Endothelial cell of umbilical vein (primary cell): ENCODE measurements around the gene SFTA2. TPM values are rescaled to one million over a fixed set of nuclear protein-coding genes. Genes with fewer than 3 reads are reported as not detected.

Experiments
- BruUV-seq: library from RNA; stranded (reverse); fragments of 400-500 nt; replicated peaks from 2 replicates; lab custom pipeline; 2021; lab: Mats Ljungman, UMichigan
- CTCF ChIA-PET: fragments of 300-600, 350-600 bp; sonication (Branson Sonifier 250); formaldehyde crosslinking; loops from one replicate; lab custom pipeline; 2021; ENCODE audit warnings: antibody characterized with exemption, inconsistent platforms; lab: Charles Lee
- POLR2A ChIA-PET: fragments of 300-600, 350-600 bp; sonication (Branson Sonifier 250); formaldehyde crosslinking; loops from one replicate; lab custom pipeline; 2021; ENCODE audit warnings: antibody characterized with exemption, inconsistent platforms; lab: Charles Lee
- DNase-seq: peaks from one replicate; pipeline ENCODE4 v3.0.0-alpha.2; 2011; ENCODE audit warnings: low read depth, low spot score
- FAIRE-seq: peaks from 2 replicates; lab custom pipeline; 2011; peaks lifted over from hg19 to GRCh38; lab: Jason Lieb, UNC
- H2AFZ ChIP-seq: 2 replicates; pipeline ENCODE4 v1.6.0; 2012; ENCODE audit warnings: low read depth, low read length, control low read depth, inconsistent platforms
- H3K27ac ChIP-seq: 2 replicates; pipeline ENCODE4 v1.5.1; 2011; ENCODE audit warnings: low read depth, mild to moderate bottlenecking, control low read depth, low read length, moderate library complexity; ENCODE audit not compliant: insufficient read depth
- H3K27me3 ChIP-seq, 2 experiments: 2 replicates each; pipeline versions ENCODE4 v1.6.0 to v1.6.1; 2011; ENCODE audit warnings: low read length in 2 of 2, mixed read lengths in 1 of 2; ENCODE audit not compliant: control insufficient read depth in 2 of 2, insufficient read depth in 2 of 2
- H3K36me3 ChIP-seq, 2 experiments: 2 replicates in 1 of 2; 3 replicates in 1 of 2; pipeline ENCODE4 v1.5.1; 2011; ENCODE audit warnings: low read length in 2 of 2, mild to moderate bottlenecking in 1 of 2, moderate library complexity in 1 of 2; ENCODE audit not compliant: control insufficient read depth in 2 of 2, insufficient read depth in 2 of 2; ENCODE audit errors: extremely low read depth in 1 of 2
- H3K4me1 ChIP-seq: 3 replicates; pipeline ENCODE4 v1.5.1; 2011; ENCODE audit warnings: mild to moderate bottlenecking, low read length; ENCODE audit not compliant: control insufficient read depth, insufficient read depth; ENCODE audit errors: extremely low read depth
- H3K4me2 ChIP-seq: 2 replicates; pipeline ENCODE4 v1.6.1; 2011; ENCODE audit warnings: low read length, control low read depth, mixed read lengths; ENCODE audit not compliant: insufficient read depth
- H3K4me3 ChIP-seq, 3 experiments: fragments of 200-600 bp in 1 of 3; sonication (generic), shearing (Covaris generic) in 1 of 3; replicated peaks in 1 of 3; 2 replicates each; pipeline ENCODE4 v1.5.1; 2011 to 2016; ENCODE audit warnings: control low read depth in 3 of 3, low read length in 3 of 3, mild to moderate bottlenecking in 2 of 3, inconsistent platforms in 1 of 3, low read depth in 1 of 3, moderate library complexity in 1 of 3; ENCODE audit not compliant: insufficient read depth in 1 of 3
- H3K79me2 ChIP-seq: 2 replicates; pipeline ENCODE4 v1.6.0; 2012; ENCODE audit warnings: low read length, inconsistent platforms; ENCODE audit not compliant: control insufficient read depth, insufficient read depth
- H3K9ac ChIP-seq: replicated peaks from 2 replicates; pipeline ENCODE3; 2011; ENCODE audit warnings: low read length, control low read depth; ENCODE audit not compliant: insufficient read depth; ENCODE audit errors: extremely low read depth
- H3K9me1 ChIP-seq: replicated peaks from 3 replicates; pipeline ENCODE4 v1.6.0; 2011; ENCODE audit warnings: mild to moderate bottlenecking, low read length; ENCODE audit not compliant: control insufficient read depth, insufficient read depth; ENCODE audit errors: extremely low read depth
- H3K9me3 ChIP-seq: replicated peaks from 2 replicates; pipeline ENCODE4 v1.5.1; 2012; ENCODE audit warnings: low read length, inconsistent platforms; ENCODE audit not compliant: control insufficient read depth, insufficient read depth
- H4K20me1 ChIP-seq: replicated peaks from 2 replicates; pipeline ENCODE3; 2011; ENCODE audit warnings: mild to moderate bottlenecking, low read length; ENCODE audit not compliant: control insufficient read depth, insufficient read depth; ENCODE audit errors: extremely low read depth
- EZH2 ChIP-seq: IDR thresholded peaks from 2 replicates; pipeline ENCODE4 v1.6.1; 2012; ENCODE audit warnings: borderline replicate concordance, low read depth, mild to moderate bottlenecking, moderate library complexity, low read length, inconsistent platforms; ENCODE audit not compliant: severe bottlenecking
- FOS ChIP-seq: IDR thresholded peaks from 2 replicates; pipeline ENCODE4 v1.6.1; 2011; ENCODE audit warnings: mild to moderate bottlenecking, low read length, moderate library complexity, borderline replicate concordance; ENCODE audit not compliant: insufficient read depth
- GATA2 ChIP-seq: IDR thresholded peaks from 2 replicates; pipeline ENCODE4 v1.7.0; 2011; ENCODE audit warnings: low read depth, mild to moderate bottlenecking, moderate library complexity, mixed read lengths, low read length; ENCODE audit not compliant: insufficient read length, insufficient read depth
- JUN ChIP-seq: IDR thresholded peaks from 2 replicates; pipeline ENCODE4 v1.6.1; 2011; ENCODE audit warnings: borderline replicate concordance, low read depth; ENCODE audit not compliant: insufficient read length, insufficient read depth
- MYC ChIP-seq: IDR thresholded peaks from one replicate; pipeline ENCODE4 v1.6.1; 2011; ENCODE audit warnings: mild to moderate bottlenecking, low read depth, low read length
- POLR2A ChIP-seq: IDR thresholded peaks from 2 replicates; pipeline ENCODE4 v1.6.1; 2012; ENCODE audit warnings: low read depth, mild to moderate bottlenecking, control low read depth, low read length
- POLR2AphosphoS5 ChIP-seq: IDR thresholded peaks from 2 replicates; pipeline ENCODE4 v1.6.1; 2012; ENCODE audit warnings: low read depth, mild to moderate bottlenecking, control low read depth, low read length, moderate library complexity; ENCODE audit not compliant: insufficient read depth
- dilution Hi-C: fragments of 300-500 bp; cut with MboI; formaldehyde crosslinking; loops from one replicate; pipeline ENCODE4 v1.15.0; 2019; ENCODE audit warnings: low sequenced_read_pairs; ENCODE audit not compliant: extremely low pct_ligation_motif_present
- intact Hi-C: fragments of 100-400 bp; cut with micrococcal nuclease; formaldehyde crosslinking; loops from one replicate; pipeline ENCODE4 v1.10.0; 2022
- polyA plus RNA-seq, 4 experiments: library from polyadenylated mRNA; depleted of rRNA in 3 of 4; stranded (reverse) in 3 of 4; unstranded in 1 of 4; fragments of >200 nt; gene quantifications; 2 replicates each; pipeline versions ENCODE4 v1.2.1 to v1.2.3, GENCODE V29; 2011 to 2012; ENCODE audit warnings: missing spikeins in 1 of 4
- total RNA-seq: library from RNA; stranded (reverse); gene quantifications from 2 replicates; pipeline ENCODE4 v1.2.3, GENCODE V29; 2021
- TF ChIP-seq, protein P1 (sequence below): IDR thresholded peaks from 2 replicates; pipeline ENCODE4 v1.6.1; 2011; ENCODE audit not compliant: insufficient read depth, insufficient read length
- TF ChIP-seq, protein P2 (sequence below), 2 donors: IDR thresholded peaks; 1 replicate in 1 of 2; 2 replicates in 1 of 2; pipeline ENCODE4 v1.5.1; 2011; ENCODE audit warnings: low read length in 2 of 2, mild to moderate bottlenecking in 2 of 2, moderate library complexity in 2 of 2, control low read depth in 1 of 2, inconsistent platforms in 1 of 2, low read depth in 1 of 2; ENCODE audit not compliant: insufficient read depth in 1 of 2; ENCODE audit errors: extremely low read depth in 1 of 2

SFTA2 gene
- total and polyA plus RNA-seq, 2 donors (not counting 3 experiments of a cell fraction or from before 2014, with no cell fraction given): not detected

DNA sequence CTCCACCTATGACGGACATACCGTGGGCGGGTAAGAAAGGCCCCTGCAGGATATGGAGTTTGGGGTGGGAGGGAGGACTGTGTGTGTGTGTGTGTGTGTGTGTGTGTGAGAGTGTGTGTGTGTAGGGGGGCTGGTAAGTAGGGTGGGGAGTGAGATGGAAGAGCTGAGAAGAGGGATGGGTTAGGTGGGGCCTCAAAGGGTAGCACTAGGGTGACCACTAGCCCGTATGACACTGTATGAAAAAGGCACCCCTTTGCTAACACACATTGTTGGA, 40.6 kb downstream of the SFTA2 start:
- intact Hi-C loops (no loop called here), dilution Hi-C loops (loop anchor here (25.0 kb wide), 1 partner anchor 154 kb away; the partner anchor contains the start of genes FLOT1 and IER3)
- Histone ChIP-seq H3K4me1 (no peaks in the 10 kb centered on the region), H3K4me2 (no peak overlapping the region), H3K4me3 (no peak overlapping the region), H4K20me1 (no peaks in the 10 kb centered on the region), H3K9ac (no peak overlapping the region), H3K27me3 (no peaks in the 10 kb centered on the region), H3K27ac (no peak overlapping the region), H2AFZ (no peak overlapping the region), H3K79me2 (no peaks in the 10 kb centered on the region), H3K9me1 (no peaks in the 10 kb centered on the region), H3K9me3 (no peaks in the 10 kb centered on the region), H3K36me3 (peaks cover 0 to 3% of the 10 kb centered on the region in 2 experiments)
- POLR2A ChIA-PET: no interaction called here
- BruUV-seq: no TSS peak
- DNase-seq (no peak), FAIRE-seq (no peak)
- TF ChIP-seq GATA2: no peak
- TF ChIP-seq, protein P1, sequence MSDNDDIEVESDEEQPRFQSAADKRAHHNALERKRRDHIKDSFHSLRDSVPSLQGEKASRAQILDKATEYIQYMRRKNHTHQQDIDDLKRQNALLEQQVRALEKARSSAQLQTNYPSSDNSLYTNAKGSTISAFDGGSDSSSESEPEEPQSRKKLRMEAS: no peak
- no peak for TF ChIP-seq MYC
- TF ChIP-seq POLR2AphosphoS5: no peak
- no peak for TF ChIP-seq EZH2
- CTCF ChIA-PET: no interaction called here

DNA sequence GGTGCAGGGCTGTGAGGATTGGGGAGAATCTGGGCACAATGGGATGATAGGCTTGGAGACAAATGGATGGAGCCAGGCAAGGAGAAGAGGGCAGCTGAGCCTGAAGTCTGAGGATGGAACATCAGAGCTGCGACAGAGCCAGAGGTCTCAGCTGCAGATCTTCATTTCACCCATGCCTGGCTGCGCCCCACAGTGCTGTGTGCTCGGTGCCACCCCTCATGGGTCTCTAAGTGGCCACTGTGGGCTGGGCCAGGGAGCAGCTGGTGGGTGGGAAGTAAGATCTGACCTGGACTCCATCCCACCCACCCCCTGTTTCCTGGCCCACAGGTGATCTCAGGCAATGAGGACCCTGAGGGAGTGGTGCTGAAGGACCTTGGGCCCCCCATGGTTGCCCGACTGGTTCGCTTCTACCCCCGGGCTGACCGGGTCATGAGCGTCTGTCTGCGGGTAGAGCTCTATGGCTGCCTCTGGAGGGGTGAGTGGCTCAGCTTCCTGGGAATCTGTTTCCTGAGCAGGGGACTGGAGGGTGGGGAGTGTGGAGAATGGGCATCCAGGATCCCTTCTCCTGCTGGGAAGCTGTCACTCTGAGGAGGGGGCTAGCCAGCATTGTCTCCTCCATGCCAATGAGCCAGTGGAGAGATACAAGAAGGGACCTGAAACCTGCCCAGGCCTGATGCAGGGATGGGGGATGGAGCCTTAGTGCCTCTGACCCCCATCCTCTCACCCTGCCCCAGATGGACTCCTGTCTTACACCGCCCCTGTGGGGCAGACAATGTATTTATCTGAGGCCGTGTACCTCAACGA, 41.1 kb downstream of the SFTA2 start:
- Histone ChIP-seq H3K4me2 (no peak overlapping the region), H3K79me2 (no peaks in the 10 kb centered on the region), H3K4me1 (no peaks in the 10 kb centered on the region), H2AFZ (no peak overlapping the region), H3K4me3 (no peak overlapping the region), H3K27me3 (no peaks in the 10 kb centered on the region), H4K20me1 (no peaks in the 10 kb centered on the region), H3K9ac (no peak overlapping the region), H3K9me1 (no peaks in the 10 kb centered on the region), H3K27ac (no peak overlapping the region), H3K36me3 (peaks cover 0 to 3% of the 10 kb centered on the region in 2 experiments), H3K9me3 (no peaks in the 10 kb centered on the region)
- dilution Hi-C loops (loop anchor here (25.0 kb wide), 1 partner anchor 154 kb away; the partner anchor contains the start of genes FLOT1 and IER3), intact Hi-C loops (no loop called here)
- no peak for DNase-seq
- TF ChIP-seq POLR2AphosphoS5: no peak
- no peak for TF ChIP-seq MYC
- TF ChIP-seq, protein P2, sequence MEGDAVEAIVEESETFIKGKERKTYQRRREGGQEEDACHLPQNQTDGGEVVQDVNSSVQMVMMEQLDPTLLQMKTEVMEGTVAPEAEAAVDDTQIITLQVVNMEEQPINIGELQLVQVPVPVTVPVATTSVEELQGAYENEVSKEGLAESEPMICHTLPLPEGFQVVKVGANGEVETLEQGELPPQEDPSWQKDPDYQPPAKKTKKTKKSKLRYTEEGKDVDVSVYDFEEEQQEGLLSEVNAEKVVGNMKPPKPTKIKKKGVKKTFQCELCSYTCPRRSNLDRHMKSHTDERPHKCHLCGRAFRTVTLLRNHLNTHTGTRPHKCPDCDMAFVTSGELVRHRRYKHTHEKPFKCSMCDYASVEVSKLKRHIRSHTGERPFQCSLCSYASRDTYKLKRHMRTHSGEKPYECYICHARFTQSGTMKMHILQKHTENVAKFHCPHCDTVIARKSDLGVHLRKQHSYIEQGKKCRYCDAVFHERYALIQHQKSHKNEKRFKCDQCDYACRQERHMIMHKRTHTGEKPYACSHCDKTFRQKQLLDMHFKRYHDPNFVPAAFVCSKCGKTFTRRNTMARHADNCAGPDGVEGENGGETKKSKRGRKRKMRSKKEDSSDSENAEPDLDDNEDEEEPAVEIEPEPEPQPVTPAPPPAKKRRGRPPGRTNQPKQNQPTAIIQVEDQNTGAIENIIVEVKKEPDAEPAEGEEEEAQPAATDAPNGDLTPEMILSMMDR (IDR thresholded peaks at IDR 0.05; ENCODE audit: extremely low read depth in 1 of 2, insufficient read depth in 1 of 2, low read depth in 1 of 2, low read length in 2 of 2): no peak
- TF ChIP-seq GATA2: no peak
- TF ChIP-seq POLR2A: no peak
- TF ChIP-seq EZH2: no peak
- no peak for TF ChIP-seq FOS
- TF ChIP-seq JUN: no peak
- TF ChIP-seq, protein P1: no peak
- BruUV-seq: no TSS peak
- POLR2A ChIA-PET: no interaction called here
- no peak for FAIRE-seq
- CTCF ChIA-PET: interaction anchor here (0.8 to 2.5 kb wide), 3 partner anchors 12 to 62 kb away, joined by 3 to 8 read pairs (median 3); no protein-coding TSS in a partner anchor
